ENCODE data around the gene FSHB. TPM values are rescaled to one million over a fixed set of nuclear protein-coding genes. Genes with fewer than 3 reads are reported as not detected.
"Not testable (repeated sequence)": the region's sequence is repeated elsewhere in the genome, so short reads cannot be mapped to it uniquely, and the experiment has no call there.

The FSHB gene
- total RNA-seq (not detected), polyA plus RNA-seq (not detected)
- long read RNA-seq, donor 1: 0 reads
- long read RNA-seq, donor 2: 0 reads
- long read RNA-seq, donor 3: 0 reads
- long read RNA-seq, donor 4: 0 reads

GRCh38 chr11:30230714-30231113 lies at the start of gene FSHB:
Gene FSHB, plus strand, starts transcription at chr11:30231014. Its CDS starts 889 bp downstream, at chr11:30231903.
- Histone ChIP-seq H3K27ac (ENCODE audit: low read length) (no peak within 1 kb of the TSS), H3K9me3 (ENCODE audit: control insufficient read depth, low read length) (no peaks in the 10 kb centered on the region), H3K4me3 (ENCODE audit: low read length) (no peak within 1 kb of the TSS), H3K4me1 (ENCODE audit: control insufficient read depth, insufficient read depth, low read length) (no peaks in the 10 kb centered on the region), H3K27me3 (ENCODE audit: control insufficient read depth, insufficient read depth) (no peaks in the 10 kb centered on the region)
- WGBS: 73% methylated on average over 3 of the region's 3 CpGs
- no peak for ATAC-seq
- DNase-seq: no peak
- intact Hi-C loops (cut with DNase I): no loop called here

GRCh38 chr11:30186748-30187147 lies 44.1 kb upstream of the FSHB start:
- intact Hi-C loops (cut with DNase I): no loop called here
- no peak overlapping the region for H3K4me3 ChIP-seq (ENCODE audit: low read length)
- DNase-seq (no peak), ATAC-seq (no peak)
- H3K27ac ChIP-seq (ENCODE audit: low read length): no peak overlapping the region
- H3K9me3 ChIP-seq (ENCODE audit: control insufficient read depth, low read length): no peaks in the 10 kb centered on the region
- WGBS: 82% methylated on average over 3 of the region's 3 CpGs
- H3K4me1 ChIP-seq (ENCODE audit: control insufficient read depth, insufficient read depth, low read length): no peaks in the 10 kb centered on the region
- H3K27me3 ChIP-seq (ENCODE audit: control insufficient read depth, insufficient read depth): no peaks in the 10 kb centered on the region

DNA sequence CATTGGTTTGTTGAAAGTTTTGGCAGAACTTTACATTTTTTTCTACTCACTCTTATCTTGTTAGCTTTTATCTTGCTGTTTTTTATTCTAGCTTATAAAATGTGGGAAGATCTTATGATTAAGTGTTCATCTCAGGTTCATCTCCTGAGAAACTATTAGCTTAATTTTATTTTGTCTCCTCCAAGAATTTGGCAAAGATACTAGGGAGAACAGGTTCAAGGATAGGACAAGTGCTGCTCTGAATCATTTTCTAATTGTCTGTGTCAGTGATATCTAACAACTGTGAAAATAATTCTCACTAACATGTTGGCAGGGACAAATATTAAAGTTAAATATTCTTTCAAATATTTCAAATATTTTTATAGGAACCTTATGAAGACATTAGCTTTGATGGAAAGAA lies 38.2 kb upstream of the FSHB start:
- ATAC-seq (no peak), DNase-seq (no peak)
- Histone ChIP-seq H3K4me1 (ENCODE audit: control insufficient read depth, insufficient read depth, low read length) (no peaks in the 10 kb centered on the region), H3K4me3 (ENCODE audit: low read length) (no peak overlapping the region), H3K9me3 (ENCODE audit: control insufficient read depth, low read length) (no peaks in the 10 kb centered on the region), H3K27ac (ENCODE audit: low read length) (no peak overlapping the region), H3K27me3 (ENCODE audit: control insufficient read depth, insufficient read depth) (no peaks in the 10 kb centered on the region)
- intact Hi-C loops (cut with DNase I): loop anchor here in 1 of 4 donors (10.0 kb wide), 1 partner anchor 748 kb away; no protein-coding TSS in a partner anchor

DNA sequence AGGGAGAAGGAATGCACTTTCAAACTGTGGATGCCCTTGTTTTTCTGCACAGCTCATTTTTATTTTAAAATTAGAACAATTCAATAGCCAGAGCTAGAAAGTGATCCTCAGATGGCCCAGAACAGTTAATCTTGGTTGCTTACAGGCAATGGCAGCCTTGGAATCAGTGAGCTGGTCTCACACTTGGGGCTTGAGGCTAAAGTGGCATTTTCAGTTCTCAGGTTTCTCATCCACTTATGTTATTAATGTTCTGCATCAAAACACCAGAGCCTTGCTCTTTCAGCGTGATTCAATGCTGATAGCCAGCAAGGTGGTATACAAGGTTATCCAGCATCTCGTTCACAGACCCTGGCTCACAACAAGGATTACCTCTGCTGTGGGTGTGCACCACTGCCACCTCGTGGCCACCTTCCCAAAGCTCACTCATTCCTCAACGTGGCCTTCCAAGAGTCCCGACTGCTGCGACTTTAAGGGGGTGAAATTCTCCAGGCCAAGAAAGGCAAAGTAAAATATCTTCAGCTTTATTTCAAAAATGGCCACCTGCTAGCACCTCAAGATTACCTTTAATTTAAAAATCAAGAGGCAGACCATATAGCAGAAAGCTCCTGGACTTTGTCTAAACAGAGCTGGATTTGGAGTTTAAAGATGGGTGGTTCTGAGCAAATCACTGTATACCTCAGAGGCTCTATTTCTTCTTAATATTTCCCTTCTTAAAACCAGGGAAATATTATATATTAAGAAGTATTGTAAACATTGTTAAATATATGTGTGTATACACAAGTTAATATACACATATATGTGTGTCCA lies 34.2 kb upstream of the FSHB start:
- peak; percentile 53 to 84 (median 80) for DNase-seq
- Histone ChIP-seq H3K27ac (ENCODE audit: low read length) (no peak overlapping the region), H3K4me1 (ENCODE audit: control insufficient read depth, insufficient read depth, low read length) (no peaks in the 10 kb centered on the region), H3K27me3 (ENCODE audit: control insufficient read depth, insufficient read depth) (no peaks in the 10 kb centered on the region), H3K4me3 (ENCODE audit: low read length) (no peak overlapping the region), H3K9me3 (ENCODE audit: control insufficient read depth, low read length) (no peaks in the 10 kb centered on the region)
- ATAC-seq: peak; percentile 81 to 84
- WGBS: 8% methylated on average over 6 of the region's 6 CpGs
- intact Hi-C loops (cut with DNase I): loop anchor here in 2 of 4 donors (5.0 to 10.0 kb wide), 3 partner anchors 64 to 752 kb away; no protein-coding TSS in a partner anchor

GRCh38 chr11:30197869-30198268 lies 32.9 kb upstream of the FSHB start:
- no peak for ATAC-seq
- Histone ChIP-seq H3K9me3 (ENCODE audit: control insufficient read depth, low read length) (no peaks in the 10 kb centered on the region), H3K27ac (ENCODE audit: low read length) (no peak overlapping the region), H3K27me3 (ENCODE audit: control insufficient read depth, insufficient read depth) (no peaks in the 10 kb centered on the region), H3K4me3 (ENCODE audit: low read length) (no peak overlapping the region), H3K4me1 (ENCODE audit: control insufficient read depth, insufficient read depth, low read length) (no peaks in the 10 kb centered on the region)
- intact Hi-C loops (cut with DNase I): loop anchor here in 2 of 4 donors (5.0 to 10.0 kb wide), 3 partner anchors 66 to 753 kb away; no protein-coding TSS in a partner anchor
- whole genome bisulfite sequencing: 87% methylated on average over 2 of the region's 2 CpGs
- no peak for DNase-seq

DNA sequence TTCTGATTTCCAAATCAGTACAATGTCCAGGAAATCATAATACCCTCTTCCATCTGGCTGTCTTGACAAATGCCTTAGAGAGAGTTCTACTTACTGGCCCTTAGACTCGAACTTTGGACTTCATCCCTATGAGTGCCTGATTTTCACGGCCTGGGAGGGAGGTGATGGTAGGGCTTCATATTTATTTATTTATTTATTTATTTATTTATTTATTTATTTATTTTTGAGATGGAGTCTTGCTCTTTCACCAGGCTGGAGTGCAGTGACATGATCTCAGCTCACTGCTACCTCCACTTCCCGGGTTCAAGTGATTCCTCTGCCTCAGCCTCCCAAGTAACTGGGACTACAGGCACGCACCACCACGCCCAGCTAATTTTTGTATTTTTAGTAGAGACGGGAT lies 27.8 kb upstream of the FSHB start:
- H3K4me3 ChIP-seq (ENCODE audit: low read length); H3K9me3 ChIP-seq (ENCODE audit: control insufficient read depth, low read length); H3K27ac ChIP-seq (ENCODE audit: low read length); DNase-seq; ATAC-seq; H3K27me3 ChIP-seq (ENCODE audit: control insufficient read depth, insufficient read depth); H3K4me1 ChIP-seq (ENCODE audit: control insufficient read depth, insufficient read depth, low read length): not testable (repeated sequence)
- intact Hi-C loops (cut with DNase I): loop anchor here in 1 of 4 donors (10.0 kb wide), 1 partner anchor 758 kb away; no protein-coding TSS in a partner anchor
- 94% methylated on average over 6 of the region's 6 CpGs for WGBS

- no peak for ATAC-seq
- no peaks in the 10 kb centered on the region for H3K4me1 ChIP-seq (ENCODE audit: control insufficient read depth, insufficient read depth, low read length)
- H3K4me3 ChIP-seq (ENCODE audit: low read length): no peak overlapping the region
- intact Hi-C loops (cut with DNase I): loop anchor here in 1 of 4 donors (10.0 kb wide), 1 partner anchor 759 kb away; no protein-coding TSS in a partner anchor
- H3K27me3 ChIP-seq (ENCODE audit: control insufficient read depth, insufficient read depth): no peaks in the 10 kb centered on the region
- DNase-seq: no peak
- H3K9me3 ChIP-seq (ENCODE audit: control insufficient read depth, low read length): no peaks in the 10 kb centered on the region
- H3K27ac ChIP-seq (ENCODE audit: low read length): no peak overlapping the region
- WGBS: 53% methylated on average over 1 of the region's 1 CpG
Measured at GRCh38 chr11:30203850-30204249, 27.0 kb upstream of the FSHB start.

- WGBS: 68% methylated on average over 5 of the region's 5 CpGs
- ATAC-seq (no peak), DNase-seq (no peak)
- no peaks in the 10 kb centered on the region for H3K4me1 ChIP-seq (ENCODE audit: control insufficient read depth, insufficient read depth, low read length)
- intact Hi-C loops (cut with DNase I): loop anchor here in 1 of 4 donors (10.0 kb wide), 1 partner anchor 762 kb away; no protein-coding TSS in a partner anchor
- H3K9me3 ChIP-seq (ENCODE audit: control insufficient read depth, low read length): no peaks in the 10 kb centered on the region
- no peak overlapping the region for H3K4me3 ChIP-seq (ENCODE audit: low read length)
- no peak overlapping the region for H3K27ac ChIP-seq (ENCODE audit: low read length)
- no peaks in the 10 kb centered on the region for H3K27me3 ChIP-seq (ENCODE audit: control insufficient read depth, insufficient read depth)
Measured at GRCh38 chr11:30206249-30206996, 24.4 kb upstream of the FSHB start.

GRCh38 chr11:30210357-30210756 lies 20.5 kb upstream of the FSHB start:
- DNase-seq (no peak), ATAC-seq (no peak)
- H3K27me3 ChIP-seq (ENCODE audit: control insufficient read depth, insufficient read depth): no peaks in the 10 kb centered on the region
- WGBS: 64% methylated on average over 2 of the region's 2 CpGs
- intact Hi-C loops (cut with DNase I): no loop called here
- H3K27ac ChIP-seq (ENCODE audit: low read length): no peak overlapping the region
- H3K9me3 ChIP-seq (ENCODE audit: control insufficient read depth, low read length): no peaks in the 10 kb centered on the region
- H3K4me3 ChIP-seq (ENCODE audit: low read length): no peak overlapping the region
- no peaks in the 10 kb centered on the region for H3K4me1 ChIP-seq (ENCODE audit: control insufficient read depth, insufficient read depth, low read length)

- H3K4me3 ChIP-seq (ENCODE audit: low read length): no peak overlapping the region
- ATAC-seq (no peak), DNase-seq (no peak)
- WGBS: 22% methylated on average over 2 of the region's 2 CpGs
- H3K9me3 ChIP-seq (ENCODE audit: control insufficient read depth, low read length): no peaks in the 10 kb centered on the region
- no peaks in the 10 kb centered on the region for H3K4me1 ChIP-seq (ENCODE audit: control insufficient read depth, insufficient read depth, low read length)
- no peaks in the 10 kb centered on the region for H3K27me3 ChIP-seq (ENCODE audit: control insufficient read depth, insufficient read depth)
- intact Hi-C loops (cut with DNase I): no loop called here
- no peak overlapping the region for H3K27ac ChIP-seq (ENCODE audit: low read length)
Measured at GRCh38 chr11:30216534-30216933, 14.3 kb upstream of the FSHB start.

DNA sequence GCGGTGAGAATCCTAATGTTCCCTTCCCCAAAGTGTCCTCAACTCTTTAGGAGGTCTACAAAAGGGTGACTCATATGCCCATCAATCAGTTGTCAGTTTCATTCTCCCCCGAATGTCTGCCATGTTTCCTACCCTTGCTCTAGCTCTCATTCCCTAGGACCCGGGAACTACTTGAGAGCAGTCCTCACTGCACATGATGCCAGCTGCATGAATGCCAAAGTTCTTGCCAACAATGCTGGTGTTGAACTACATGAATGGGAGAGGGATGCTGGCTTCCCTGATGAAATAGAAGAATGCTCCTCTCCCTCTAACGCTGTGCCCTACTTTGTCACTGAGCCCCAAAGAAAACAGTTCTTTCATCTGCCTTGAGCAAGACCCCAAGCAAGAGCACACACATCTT lies 12.5 kb upstream of the FSHB start:
- Histone ChIP-seq H3K4me1 (ENCODE audit: control insufficient read depth, insufficient read depth, low read length) (no peaks in the 10 kb centered on the region), H3K9me3 (ENCODE audit: control insufficient read depth, low read length) (no peaks in the 10 kb centered on the region), H3K27me3 (ENCODE audit: control insufficient read depth, insufficient read depth) (no peaks in the 10 kb centered on the region), H3K27ac (ENCODE audit: low read length) (no peak overlapping the region), H3K4me3 (ENCODE audit: low read length) (no peak overlapping the region)
- intact Hi-C loops (cut with DNase I): no loop called here
- ATAC-seq: no peak
- DNase-seq: no peak
- 73% methylated on average over 4 of the region's 4 CpGs for WGBS

Data from right cardiac atrium (tissue), 5 donors.